ENCODE measurements around the gene WDPCP. TPM values are rescaled to one million over a fixed set of nuclear protein-coding genes. Genes with fewer than 3 reads are reported as not detected.

Gene WDPCP
- total and polyA plus RNA-seq, 2 of the 4 experiments (the other 2 are of a cell fraction): 2.2 to 10.2 TPM

GRCh38 chr2:63610525-63610924, 22.2 kb upstream of the WDPCP start:
- in situ Hi-C loops (cut with MboI; ENCODE audit: low sequenced_read_pairs) (no loop called here), dilution Hi-C loops (cut with HindIII; ENCODE audit: low sequenced_read_pairs, unreplicated experiment) (no loop called here), intact Hi-C loops (cut with micrococcal nuclease) (no loop called here)
- Histone ChIP-seq H2BK5ac (ENCODE audit: low read depth, low read length, poor library complexity, severe bottlenecking) (no peak overlapping the region), H3K4me1 (ENCODE audit: control insufficient read depth, insufficient read depth, low read length) (peaks cover 2% of the 10 kb centered on the region; the same call in 1 of the 2 replicates), H3K4ac (ENCODE audit: low read depth, low read length) (no peak overlapping the region), H2BK20ac (ENCODE audit: low read depth, low read length) (no peak overlapping the region), H3K9ac (ENCODE audit: low read depth, low read length) (no peak overlapping the region), H2AK9ac (replicated peaks; ENCODE audit: low read depth, low read length, poor library complexity) (no peak overlapping the region), H4K8ac (ENCODE audit: low read depth in 2 of 2, low read length in 2 of 2) (no peak overlapping the region), H3K14ac (replicated peaks; ENCODE audit: low read depth, low read length) (no peak overlapping the region), H3K9me3 (ENCODE audit: control insufficient read depth, insufficient read depth, low read length) (no peaks in the 10 kb centered on the region), H3K4me2 (ENCODE audit: low read depth, low read length) (no peak overlapping the region), H3K79me1 (ENCODE audit: low read depth in 1 of 2, low read length in 2 of 2) (no peaks in the 10 kb centered on the region), H4K20me1 (ENCODE audit: insufficient read depth, low read length) (no peaks in the 10 kb centered on the region), H2BK15ac (ENCODE audit: low read depth, low read length) (no peak overlapping the region), H3K56ac (ENCODE audit: extremely low read depth, insufficient read depth, low read length) (no peak overlapping the region), H3K4me3 (ENCODE audit: insufficient read depth, low read depth, low read length) (no peak overlapping the region), H3K27ac (ENCODE audit: insufficient read depth, low read length) (no peak overlapping the region), H2BK120ac (ENCODE audit: low read depth, low read length) (no peak overlapping the region), H2AFZ (replicated peaks; ENCODE audit: low read length, poor library complexity) (no peak overlapping the region), H3K18ac (ENCODE audit: low read depth, low read length) (no peak overlapping the region), H3K36me3 (ENCODE audit: control insufficient read depth, insufficient read depth, low read length) (peaks cover 10% of the 10 kb centered on the region; the same call in 1 of the 2 replicates), H3K23ac (ENCODE audit: low read depth, low read length) (no peak overlapping the region), H4K5ac (ENCODE audit: low read depth, low read length) (no peak overlapping the region), H2AK5ac (ENCODE audit: low read depth, low read length) (no peak overlapping the region), H3K9me1 (ENCODE audit: insufficient read depth, low read length) (no peaks in the 10 kb centered on the region; the same call in none of the 2 replicates), H3K27me3 (ENCODE audit: control insufficient read depth, insufficient read depth, low read length) (no peaks in the 10 kb centered on the region), H4K91ac (ENCODE audit: insufficient read depth, low read depth, low read length) (no peak overlapping the region)
- WGBS, 2 experiments (ENCODE audit: extremely low coverage in 2 of 2, insufficient read length in 1 of 2): 100% methylated on average over 1 of the region's 4 CpGs; no CpG with 5 or more reads in 1 of the 2 experiments
- no peak for TF ChIP-seq FOS (IDR thresholded peaks at IDR 0.05; ENCODE audit: low read depth, low read length)
- TF ChIP-seq RCOR1 (IDR thresholded peaks at IDR 0.05; ENCODE audit: insufficient replicate concordance, low read length): no peak
- TF ChIP-seq BHLHE40 (IDR thresholded peaks at IDR 0.05; ENCODE audit: low read depth, low read length): no peak
- TF ChIP-seq CHD1 (IDR thresholded peaks at IDR 0.05; ENCODE audit: low read depth, low read length): no peak
- TF ChIP-seq MAFK (IDR thresholded peaks at IDR 0.05; ENCODE audit: low read depth, low read length): no peak
- no peak for TF ChIP-seq CEBPB (IDR thresholded peaks at IDR 0.05; ENCODE audit: low read depth, low read length)
- no peak for TF ChIP-seq CTCF (conservative IDR thresholded peaks at IDR 0.05; ENCODE audit: low read depth, low read length)
- TF ChIP-seq NFE2L2 (IDR thresholded peaks at IDR 0.05; ENCODE audit: low read depth, low read length): no peak
- no peak for TF ChIP-seq MAZ (IDR thresholded peaks at IDR 0.05; ENCODE audit: borderline replicate concordance, low read depth, low read length)
- ATAC-seq (ENCODE audit: low read depth) (no peak), DNase-seq (no peak)
- BruUV-seq (replicated peaks): no TSS peak
- ChIA-PET CTCF (interaction anchor here (0.6 kb wide), 1 partner anchor 408 kb away, joined by 5 read pairs; no protein-coding TSS in a partner anchor), POLR2A (ENCODE audit: unreplicated experiment) (no interaction called here)

Data from IMR-90 (cell line).